ENCODE measurements around the gene BRINP3. TPM values are rescaled to one million over a fixed set of nuclear protein-coding genes. Genes with fewer than 3 reads are reported as not detected.

BRINP3 gene
- total and polyA plus RNA-seq, 2 of the 13 experiments (the other 11 are each of a cell fraction or from before 2014, with no cell fraction given) = not detected

DNA sequence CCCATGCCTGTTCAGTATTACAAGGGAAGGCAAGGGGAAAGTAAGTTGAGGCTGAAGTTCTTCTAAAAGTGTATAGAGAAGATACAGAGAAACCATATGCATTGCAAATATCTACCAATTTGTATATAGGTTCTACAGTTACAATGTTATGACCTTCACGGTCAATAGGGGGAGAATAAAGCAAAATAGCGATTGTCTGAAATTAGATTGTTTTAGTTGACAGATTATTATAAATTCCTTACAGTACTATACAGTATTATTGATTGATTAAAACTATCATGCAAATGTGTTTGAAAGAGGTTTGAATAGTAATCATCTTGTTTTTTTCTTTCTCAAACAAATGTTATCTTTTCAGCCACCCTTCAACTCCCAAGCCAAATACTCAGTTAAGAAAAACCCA is 13.7 kb upstream of the BRINP3 start (continued):
- TF ChIP-seq, protein P1, sequence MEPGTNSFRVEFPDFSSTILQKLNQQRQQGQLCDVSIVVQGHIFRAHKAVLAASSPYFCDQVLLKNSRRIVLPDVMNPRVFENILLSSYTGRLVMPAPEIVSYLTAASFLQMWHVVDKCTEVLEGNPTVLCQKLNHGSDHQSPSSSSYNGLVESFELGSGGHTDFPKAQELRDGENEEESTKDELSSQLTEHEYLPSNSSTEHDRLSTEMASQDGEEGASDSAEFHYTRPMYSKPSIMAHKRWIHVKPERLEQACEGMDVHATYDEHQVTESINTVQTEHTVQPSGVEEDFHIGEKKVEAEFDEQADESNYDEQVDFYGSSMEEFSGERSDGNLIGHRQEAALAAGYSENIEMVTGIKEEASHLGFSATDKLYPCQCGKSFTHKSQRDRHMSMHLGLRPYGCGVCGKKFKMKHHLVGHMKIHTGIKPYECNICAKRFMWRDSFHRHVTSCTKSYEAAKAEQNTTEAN (CRISPR knock-in tag; conservative IDR thresholded peaks at IDR 0.05) = no peak
- TF ChIP-seq LCORL (IDR thresholded peaks at IDR 0.05) (no peak), LCORL (CRISPR knock-in tag; IDR thresholded peaks at IDR 0.05) (no peak)

DNA sequence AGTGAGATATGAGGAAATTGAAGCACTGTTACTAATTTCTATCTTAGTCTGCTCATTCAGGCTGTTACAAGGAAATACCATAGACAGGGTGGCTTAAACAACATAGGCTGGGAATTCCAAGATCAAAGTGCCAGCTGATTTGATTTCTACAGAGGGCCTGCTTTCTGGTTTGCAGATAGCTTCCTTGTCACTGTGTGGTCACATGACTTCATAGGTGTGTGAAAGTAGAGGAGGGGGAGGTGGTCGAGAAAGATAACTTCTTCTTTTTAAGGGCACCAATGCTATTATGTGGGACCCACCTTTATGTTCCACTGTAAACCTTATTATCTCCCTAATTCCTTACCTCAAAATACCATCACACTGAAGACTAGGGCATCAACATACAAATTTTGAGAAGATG is 6.4 kb upstream of the BRINP3 start:
- POLR2A ChIA-PET = no interaction called here
- no peak for ATAC-seq
- no peak overlapping the region for H3K4me2 ChIP-seq (ENCODE audit: low read depth, low read length)
- in situ Hi-C loops (cut with HindIII; ENCODE audit: extremely low pct_ligation_motif_present, low pct_unique_long_range_greater_than_20kb) (no loop called here), intact Hi-C loops (cut with micrococcal nuclease; ENCODE audit: unreplicated experiment) (no loop called here)
- H3K9me3 ChIP-seq (ENCODE audit: low read length) = no peaks in the 10 kb centered on the region
- TF ChIP-seq DNMT3B (CRISPR knock-in tag; conservative IDR thresholded peaks at IDR 0.05) = no peak
- TF ChIP-seq ISL2 (CRISPR knock-in tag; IDR thresholded peaks at IDR 0.05) = no peak
- no peak for FAIRE-seq
- no peak overlapping the region for H2AFZ ChIP-seq (ENCODE audit: low read length)
- CTCF ChIA-PET (ENCODE audit: low intra/inter-chr PET ratio, low total read pairs) = no interaction called here
- no peaks in the 10 kb centered on the region for H3K36me3 ChIP-seq (replicated peaks in 1 of 2; ENCODE audit: control insufficient read depth in 1 of 2, insufficient read depth in 2 of 2, low read length in 2 of 2)
- H3K27ac ChIP-seq (ENCODE audit: extremely low read length, insufficient read depth, low read length) = no peak overlapping the region
- H3K27me3 ChIP-seq (ENCODE audit: control insufficient read depth in 1 of 2, insufficient read depth in 2 of 2, low read length in 2 of 2) = 0 out of 5 replicates have a peak, but pooled peaks cover 0 to under 1% of the 10 kb centered on the region in 2 experiments
- no peak overlapping the region for H3K9ac ChIP-seq (ENCODE audit: insufficient read depth, low read depth, low read length)
- H4K20me1 ChIP-seq (ENCODE audit: insufficient read depth, low read length) = no peaks in the 10 kb centered on the region
- no peak for DNase-seq (ENCODE audit: low spot score)
- H3K4me3 ChIP-seq (replicated peaks in 1 of 3; ENCODE audit: insufficient read depth in 1 of 3, low read depth in 2 of 3, low read length in 3 of 3) = no peak overlapping the region
- H3K4me1 ChIP-seq (ENCODE audit: insufficient read depth, low read length) = no peaks in the 10 kb centered on the region
- no peaks in the 10 kb centered on the region for H3K79me2 ChIP-seq (ENCODE audit: insufficient read depth, low read length)
- 0% methylated on average over 1 of the region's 1 CpG for WGBS (ENCODE audit: low lambda C conversion rate)
- no TSS peak for BruUV-seq (replicated peaks)

DNA sequence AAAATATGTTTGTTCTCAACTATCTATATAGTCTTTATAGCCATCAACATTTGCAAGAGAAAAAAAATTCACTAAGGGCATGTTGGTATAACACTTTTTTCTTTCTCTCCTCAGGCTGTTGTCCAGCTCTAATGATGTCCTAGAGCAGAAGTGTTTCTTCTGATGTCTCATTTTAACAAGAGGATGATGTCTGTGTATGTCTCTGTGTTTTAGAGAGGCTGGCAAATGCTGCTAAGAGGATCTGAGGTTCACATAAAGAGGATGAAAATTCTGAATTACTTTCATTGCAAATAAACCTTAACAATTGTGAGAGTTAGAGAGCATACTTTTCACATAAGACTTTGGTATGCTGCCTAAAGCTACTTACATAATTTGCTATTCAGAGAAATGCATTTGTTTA is 2.6 kb upstream of the BRINP3 start:
- Histone ChIP-seq H4K20me1 (ENCODE audit: insufficient read depth, low read length) (no peaks in the 10 kb centered on the region), H3K4me3 (replicated peaks in 1 of 3; ENCODE audit: insufficient read depth in 1 of 3, low read depth in 2 of 3, low read length in 3 of 3) (no peak overlapping the region), H3K36me3 (replicated peaks in 1 of 2; ENCODE audit: control insufficient read depth in 1 of 2, insufficient read depth in 2 of 2, low read length in 2 of 2) (no peaks in the 10 kb centered on the region), H3K9me3 (ENCODE audit: low read length) (no peaks in the 10 kb centered on the region), H3K27ac (ENCODE audit: extremely low read length, insufficient read depth, low read length) (no peak overlapping the region), H3K27me3 (ENCODE audit: control insufficient read depth in 1 of 2, insufficient read depth in 2 of 2, low read length in 2 of 2) (peaks cover 0 to 36% of the 10 kb centered on the region in 2 experiments; a peak in 2 of 5 replicates), H3K79me2 (ENCODE audit: insufficient read depth, low read length) (no peaks in the 10 kb centered on the region), H2AFZ (ENCODE audit: low read length) (no peak overlapping the region), H3K9ac (ENCODE audit: insufficient read depth, low read depth, low read length) (no peak overlapping the region), H3K4me2 (ENCODE audit: low read depth, low read length) (no peak overlapping the region), H3K4me1 (ENCODE audit: insufficient read depth, low read length) (no peaks in the 10 kb centered on the region)
- ChIA-PET CTCF (ENCODE audit: low intra/inter-chr PET ratio, low total read pairs) (no interaction called here), POLR2A (no interaction called here)
- ATAC-seq (no peak), FAIRE-seq (no peak), DNase-seq (ENCODE audit: low spot score) (no peak)
- no peak for TF ChIP-seq NCOA2 (CRISPR knock-in tag; IDR thresholded peaks at IDR 0.05)
- TF ChIP-seq, protein P2, sequence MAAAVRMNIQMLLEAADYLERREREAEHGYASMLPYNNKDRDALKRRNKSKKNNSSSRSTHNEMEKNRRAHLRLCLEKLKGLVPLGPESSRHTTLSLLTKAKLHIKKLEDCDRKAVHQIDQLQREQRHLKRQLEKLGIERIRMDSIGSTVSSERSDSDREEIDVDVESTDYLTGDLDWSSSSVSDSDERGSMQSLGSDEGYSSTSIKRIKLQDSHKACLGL (CRISPR knock-in tag; IDR thresholded peaks at IDR 0.05) = no peak
- TF ChIP-seq NFE2L2 (IDR thresholded peaks at IDR 0.05; ENCODE audit: low read length) = no peak
- TF ChIP-seq ZBTB7A (CRISPR knock-in tag; IDR thresholded peaks at IDR 0.05) = no peak
- no peak for TF ChIP-seq NCOA5 (CRISPR knock-in tag; IDR thresholded peaks at IDR 0.05)
- no peak for TF ChIP-seq STAT5B (CRISPR knock-in tag; IDR thresholded peaks at IDR 0.05)
- TF ChIP-seq SAFB2 (CRISPR knock-in tag; IDR thresholded peaks at IDR 0.05; ENCODE audit: borderline replicate concordance, low read depth) = no peak
- no peak for TF ChIP-seq CREM (IDR thresholded peaks at IDR 0.05)
- no peak for TF ChIP-seq CREM (CRISPR knock-in tag; IDR thresholded peaks at IDR 0.05)
- TF ChIP-seq SRSF4 (IDR thresholded peaks at IDR 0.05; ENCODE audit: low read depth, low read length, poor library complexity, severe bottlenecking) = no peak
- no peak for TF ChIP-seq ZNF230 (CRISPR knock-in tag; IDR thresholded peaks at IDR 0.05)
- in situ Hi-C loops (cut with HindIII; ENCODE audit: extremely low pct_ligation_motif_present, low pct_unique_long_range_greater_than_20kb) (no loop called here), intact Hi-C loops (cut with micrococcal nuclease; ENCODE audit: unreplicated experiment) (no loop called here)
- no TSS peak for BruUV-seq (replicated peaks)
